GM18499 (cell line): ENCODE results near the gene ZNF575.

Experiments
- ATAC-seq: cut with Tn5 transposase; IDR thresholded peaks from one replicate; pipeline ENCODE4 v1.9.1; 2021; ENCODE audit warnings: moderate number of reproducible peaks; ENCODE audit not compliant: insufficient read depth, unreplicated experiment

The ZNF575 gene, protein sequence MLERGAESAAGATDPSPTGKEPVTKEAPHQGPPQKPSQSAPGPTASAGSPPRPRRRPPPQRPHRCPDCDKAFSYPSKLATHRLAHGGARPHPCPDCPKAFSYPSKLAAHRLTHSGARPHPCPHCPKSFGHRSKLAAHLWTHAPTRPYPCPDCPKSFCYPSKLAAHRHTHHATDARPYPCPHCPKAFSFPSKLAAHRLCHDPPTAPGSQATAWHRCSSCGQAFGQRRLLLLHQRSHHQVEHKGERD

DNA sequence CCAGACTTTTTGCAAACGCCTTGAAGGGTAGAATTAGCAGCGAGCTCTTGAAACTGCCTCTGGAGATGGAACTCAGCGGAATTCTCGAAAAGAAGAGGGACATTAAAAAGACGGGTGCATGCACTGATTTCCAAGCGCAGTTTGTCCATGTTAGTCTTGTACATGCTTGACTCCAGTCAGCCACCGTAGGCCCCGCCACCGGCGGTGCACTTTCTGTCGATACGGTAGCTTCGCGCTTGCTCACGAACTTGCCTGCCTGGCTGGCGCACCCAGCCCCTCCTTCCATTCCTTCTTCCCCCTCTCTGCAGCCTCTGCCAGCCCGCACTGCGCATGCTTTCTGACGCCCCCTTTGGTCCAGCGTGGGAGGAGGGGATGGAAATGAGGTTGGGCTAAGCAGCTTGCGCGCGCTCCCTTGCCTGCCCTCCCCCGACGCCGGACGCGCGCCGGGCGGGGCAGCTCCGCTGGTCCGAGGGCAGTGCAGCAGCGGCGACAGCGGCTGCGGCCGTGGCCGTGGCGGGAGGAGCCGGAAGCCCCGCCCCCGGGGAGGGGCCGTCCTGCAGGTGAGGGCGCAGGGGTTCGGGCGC lies at the start of gene ZNF575:
Gene ZNF575 (plus strand): TSS at position 227 of the 584 bp plus-strand sequence. CDS start 1,235 bp downstream, outside the sequence.
- peak; percentile 46 for ATAC-seq

DNA sequence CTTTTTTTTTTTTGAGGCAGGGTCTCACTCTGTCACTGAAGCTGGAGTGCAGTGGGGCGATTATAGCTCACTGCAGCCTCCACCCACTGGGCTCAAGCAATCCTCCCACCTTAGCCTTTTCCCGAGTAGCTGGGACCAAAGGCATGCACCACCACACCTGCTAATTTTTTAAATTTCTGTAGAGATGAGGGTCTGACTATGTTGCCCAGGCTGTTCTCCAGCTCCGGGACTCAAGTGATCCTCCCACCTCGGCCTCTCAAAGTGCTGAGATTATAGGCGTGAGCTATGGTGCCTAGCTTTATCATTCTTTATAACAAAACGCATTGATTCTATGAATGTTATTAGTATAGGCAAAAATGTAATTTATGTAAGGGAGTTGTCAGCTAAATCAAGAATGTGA lies 49.7 kb upstream of the ZNF575 start:
- no peak for ATAC-seq

DNA sequence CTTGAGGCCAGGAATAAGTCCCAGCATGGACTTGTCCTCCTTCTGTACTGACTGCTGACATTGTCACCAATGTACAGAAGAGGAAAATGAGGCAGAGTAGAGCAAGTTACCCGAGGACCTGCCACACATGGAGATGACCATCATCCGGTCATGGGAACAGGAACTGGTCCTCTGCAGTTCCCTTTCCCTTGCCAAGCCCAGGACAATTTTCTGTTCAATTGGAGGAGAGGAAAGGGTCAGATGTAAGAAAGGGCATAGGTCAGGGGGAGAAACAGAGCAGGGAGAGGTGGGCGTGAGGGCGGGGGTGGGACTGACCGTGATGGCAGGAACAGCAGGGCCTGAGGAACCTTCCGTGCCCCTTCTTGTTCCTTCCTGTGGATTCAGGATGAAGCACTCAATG lies 47.0 kb upstream of the ZNF575 start:
- ATAC-seq, result no peak

DNA sequence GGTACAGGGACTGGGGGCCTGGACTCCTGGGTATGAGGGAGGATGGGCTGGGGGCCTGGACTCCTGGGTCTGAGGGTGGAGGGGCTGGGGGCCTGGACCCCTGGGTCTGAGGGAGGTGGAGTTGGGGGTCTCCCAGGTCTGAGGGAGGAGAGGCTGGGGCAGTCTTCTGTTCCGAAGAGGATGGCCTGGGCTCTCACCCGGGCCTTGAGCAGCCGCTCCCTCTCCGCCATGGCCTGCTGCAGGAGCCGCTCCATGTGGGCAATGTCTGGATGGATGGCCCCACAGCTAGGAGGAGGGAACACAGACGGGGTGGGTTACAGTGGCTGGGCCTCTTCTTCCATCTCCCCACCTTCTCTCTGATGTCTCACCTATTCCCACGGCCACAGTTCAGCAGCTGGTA lies 46.6 kb upstream of the ZNF575 start:
- no peak for ATAC-seq

DNA sequence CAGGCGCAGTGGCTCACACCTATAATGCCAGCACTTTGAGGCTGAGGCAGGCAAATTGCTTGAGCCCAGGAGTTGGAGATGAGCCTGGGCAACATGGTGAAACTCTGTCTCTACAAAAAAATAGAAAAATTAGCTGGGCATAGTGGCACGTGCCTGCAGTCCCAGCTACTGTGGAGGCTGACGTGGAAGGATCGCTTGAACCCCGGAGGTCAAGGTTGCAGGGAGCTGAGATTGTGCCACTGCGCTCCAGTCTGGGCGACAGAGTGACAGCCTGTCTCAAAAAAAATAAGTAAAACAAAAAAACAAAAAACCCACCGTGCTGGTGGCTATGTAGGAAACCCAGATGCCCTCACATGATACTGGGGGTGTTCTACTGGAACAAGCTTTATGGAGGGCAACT lies 44.8 kb upstream of the ZNF575 start:
- no peak for ATAC-seq

DNA sequence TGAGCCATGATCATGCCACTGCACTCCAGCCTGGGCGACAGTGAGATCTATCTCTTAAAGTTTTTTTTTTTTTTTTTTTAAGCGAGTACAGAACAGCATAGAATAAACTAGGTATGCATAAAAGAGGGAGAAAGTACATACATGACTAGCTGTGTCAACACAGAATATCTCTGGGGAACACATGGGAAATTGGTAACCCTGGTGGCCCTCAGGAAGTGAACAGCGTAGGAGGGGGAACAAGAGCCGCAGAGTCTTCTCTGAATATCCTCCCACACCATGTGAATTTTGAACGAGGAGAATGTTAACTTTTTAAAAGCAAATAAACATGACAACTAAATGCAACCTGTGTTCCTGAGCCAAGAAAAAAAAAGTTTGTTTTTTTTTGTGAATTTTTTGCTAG lies 43.7 kb upstream of the ZNF575 start:
- no peak for ATAC-seq

DNA sequence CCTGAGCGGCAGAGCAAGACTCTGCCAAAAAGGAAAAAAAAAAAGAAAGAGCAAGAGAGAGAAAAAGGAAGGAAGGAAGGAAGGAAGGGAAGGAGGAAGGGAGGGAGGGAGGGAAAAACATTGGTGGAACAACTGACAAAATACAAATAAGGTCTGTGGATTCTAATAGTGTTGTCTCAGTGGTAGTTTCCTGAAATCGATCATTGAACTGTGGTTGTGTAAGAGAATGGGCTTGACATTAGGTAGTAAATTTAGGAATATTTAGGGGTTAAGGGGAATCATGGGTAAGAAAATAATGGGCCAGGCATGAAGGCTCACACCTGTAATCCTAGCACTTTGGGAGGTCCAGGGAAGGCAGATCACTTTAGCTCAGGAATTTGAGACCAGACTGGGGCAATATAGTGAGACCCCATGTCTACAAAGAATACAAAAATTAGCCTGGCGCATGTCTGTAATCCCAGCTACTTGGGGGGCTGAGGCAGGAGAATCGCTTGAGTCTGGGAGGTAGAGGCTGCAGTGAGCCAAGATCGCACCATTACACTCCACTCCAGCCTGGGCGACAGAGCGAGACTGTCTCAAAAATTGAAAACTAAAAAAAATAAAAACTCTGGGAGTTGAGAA lies 42.9 kb upstream of the ZNF575 start:
- ATAC-seq, result no peak

DNA sequence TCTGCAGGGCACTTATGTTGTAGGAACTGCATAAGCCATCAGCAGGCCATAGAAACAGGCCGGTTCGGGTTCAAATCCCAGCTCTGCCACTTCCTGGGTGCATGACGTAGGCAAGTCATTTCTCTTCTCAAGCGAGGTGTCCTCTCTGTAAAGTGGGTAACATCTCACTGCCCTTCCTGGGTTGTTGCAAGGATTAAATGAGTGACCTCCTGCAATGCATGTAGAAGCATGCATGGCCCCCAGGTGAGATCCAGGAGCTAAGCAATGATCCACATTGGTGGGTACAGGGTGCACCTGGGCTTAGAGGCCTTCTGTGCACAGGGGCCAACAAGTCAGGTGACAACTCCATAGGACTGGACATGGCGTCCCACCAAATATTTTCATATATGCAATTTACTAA lies 42.2 kb upstream of the ZNF575 start:
- ATAC-seq, result no peak

DNA sequence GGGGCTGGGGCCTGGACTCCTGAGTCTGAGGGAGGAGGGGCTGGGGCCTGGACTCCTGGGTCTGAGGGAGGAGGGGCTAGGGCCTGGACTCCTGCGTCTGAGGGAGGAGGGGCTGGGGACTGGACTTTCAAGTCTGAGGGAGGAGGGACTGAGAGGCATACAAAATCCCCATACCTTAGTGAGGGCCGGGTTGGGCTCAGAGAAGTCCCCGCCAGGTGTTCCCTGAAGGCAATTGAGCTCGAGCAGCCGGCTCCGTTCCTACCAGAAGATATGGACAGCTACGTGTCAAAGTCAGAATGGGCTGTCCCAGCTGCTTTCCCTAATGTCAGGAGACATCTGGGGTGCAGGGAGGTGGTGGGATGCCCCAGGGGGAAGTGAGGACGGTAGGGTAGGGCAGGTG lies 37.9 kb upstream of the ZNF575 start:
- ATAC-seq, result no peak

DNA sequence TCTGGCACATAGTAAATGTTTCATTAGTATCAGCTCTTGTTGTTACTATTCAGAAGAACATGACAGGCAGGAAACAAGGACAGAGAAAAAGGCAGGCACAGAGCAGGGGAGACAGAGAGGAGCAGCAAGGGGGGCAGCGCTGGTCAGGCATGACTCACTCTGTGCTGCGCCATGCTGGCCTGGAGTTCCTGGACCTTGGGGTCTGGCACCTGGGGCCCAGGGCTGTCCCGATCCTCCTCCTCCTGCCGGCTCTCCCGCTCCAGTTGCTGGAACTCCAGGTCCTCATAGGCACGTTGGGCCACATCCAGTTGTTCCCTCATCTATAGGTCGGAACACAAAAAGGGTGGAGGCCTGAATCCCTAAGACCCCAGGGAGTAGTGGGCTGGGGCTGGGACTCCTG lies 36.0 kb upstream of the ZNF575 start:
- ATAC-seq, result no peak

DNA sequence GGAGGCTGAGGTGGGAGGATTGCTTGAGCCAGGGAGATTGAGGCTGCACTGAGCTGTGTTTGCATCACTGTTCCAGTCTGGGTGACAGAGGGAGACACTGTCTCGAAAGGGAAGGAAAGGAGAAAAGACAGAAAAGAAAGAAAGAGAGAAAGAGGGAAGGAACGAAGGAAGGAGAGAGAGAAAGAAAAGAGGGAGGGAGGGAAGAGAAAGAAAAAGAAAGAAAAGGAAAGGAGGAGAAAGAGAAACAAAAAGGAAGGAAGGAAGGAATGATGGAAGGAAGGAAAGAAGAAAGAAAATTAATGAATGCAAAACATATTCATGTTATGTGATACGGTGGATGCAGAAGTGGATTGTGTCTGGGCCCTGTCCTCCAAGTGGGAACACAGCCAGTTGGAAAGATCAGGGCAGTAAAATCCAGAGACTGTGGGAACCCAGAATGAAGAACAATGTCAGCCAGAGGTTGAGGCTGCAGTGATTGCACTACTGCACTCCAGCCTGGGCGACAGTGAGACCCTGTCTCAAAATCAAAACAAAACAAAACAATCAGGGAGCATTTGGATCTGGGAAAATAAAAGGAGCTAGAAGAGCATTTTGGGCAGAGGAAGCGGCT lies 34.6 kb upstream of the ZNF575 start:
- ATAC-seq, result no peak

DNA sequence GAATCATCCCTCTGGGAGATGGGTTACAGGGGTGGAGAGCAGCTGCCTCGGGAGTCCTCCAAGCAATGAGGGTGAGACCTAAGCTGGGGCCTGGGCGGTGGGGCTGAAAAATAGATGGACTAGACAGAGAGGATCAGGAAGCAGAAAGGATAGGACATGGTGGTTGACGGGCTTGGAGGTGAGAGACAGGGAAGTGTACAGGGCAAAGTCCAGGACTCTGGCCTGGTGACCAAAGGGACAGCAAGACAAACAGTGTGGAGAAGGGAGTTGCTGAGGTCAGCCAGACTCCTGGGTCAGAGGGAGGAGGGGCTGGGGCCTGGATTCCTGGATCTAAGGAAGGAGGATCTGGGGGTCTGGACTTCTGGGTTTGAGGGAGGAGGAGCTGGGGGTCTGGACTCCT lies 33.9 kb upstream of the ZNF575 start:
- no peak for ATAC-seq

DNA sequence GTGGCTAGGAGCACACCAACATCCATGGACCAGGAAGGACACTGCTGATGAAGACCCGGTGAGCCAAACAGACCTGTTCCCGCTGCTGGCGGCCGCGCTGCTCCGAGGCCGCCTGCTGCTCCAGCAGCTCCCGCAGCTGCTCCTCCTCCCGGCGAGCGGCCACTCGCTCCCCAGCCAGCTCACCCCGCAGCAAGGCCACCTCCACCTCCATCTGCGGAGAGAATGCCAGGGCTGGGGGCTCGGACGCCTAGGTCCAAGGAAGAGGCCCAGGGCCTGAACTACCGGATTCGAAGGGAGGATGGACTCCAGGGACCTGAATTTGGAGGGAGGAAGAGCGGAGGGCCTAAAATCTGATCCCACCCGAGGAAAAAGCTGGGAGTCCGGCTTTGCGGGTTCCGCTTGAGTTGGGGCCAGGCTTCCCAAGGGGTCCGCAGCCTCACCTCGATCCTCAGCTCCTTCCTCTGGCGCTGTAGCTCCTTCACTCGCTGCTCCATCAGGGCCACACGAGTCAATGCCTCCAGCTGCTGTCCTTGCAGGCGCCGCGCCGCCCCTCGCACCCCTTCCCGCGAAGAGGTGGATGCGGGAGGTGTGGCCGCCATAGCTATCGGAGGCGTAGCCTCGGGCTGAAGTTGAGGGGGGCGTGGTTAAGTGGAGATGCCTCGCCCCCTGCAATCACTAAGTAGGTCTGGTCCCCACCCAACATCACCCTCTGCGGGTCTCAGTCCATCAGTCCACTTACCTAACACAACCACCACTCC lies 31.1 kb upstream of the ZNF575 start:
- ATAC-seq, result no peak

DNA sequence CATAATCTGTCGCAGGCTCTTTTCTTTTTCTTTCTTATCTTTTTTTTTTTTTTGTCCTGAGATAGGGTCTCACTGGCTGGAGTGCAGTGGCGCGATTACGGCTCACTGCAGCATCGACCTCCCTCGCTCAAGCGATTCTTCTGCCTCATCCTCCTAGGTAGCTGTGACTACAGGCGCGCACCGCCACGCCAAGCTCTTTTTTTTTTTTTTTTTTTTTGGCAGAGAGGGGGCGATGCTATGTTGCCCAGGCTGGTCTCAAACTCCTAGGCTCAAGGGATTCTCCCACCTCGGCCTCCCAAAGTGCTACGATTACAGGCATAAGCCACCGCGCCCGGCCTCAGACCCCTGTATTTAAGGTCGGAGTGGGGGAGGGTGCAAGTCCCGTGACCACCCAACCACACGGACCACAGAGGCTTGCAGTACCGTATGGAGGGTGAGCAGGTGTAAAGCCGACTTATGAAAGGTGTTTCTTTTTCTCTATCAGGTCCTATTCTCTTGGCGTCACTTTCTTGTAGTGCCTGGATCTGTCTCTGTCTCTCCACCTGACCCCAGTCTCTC lies 30.5 kb upstream of the ZNF575 start:
- ATAC-seq, result no peak

DNA sequence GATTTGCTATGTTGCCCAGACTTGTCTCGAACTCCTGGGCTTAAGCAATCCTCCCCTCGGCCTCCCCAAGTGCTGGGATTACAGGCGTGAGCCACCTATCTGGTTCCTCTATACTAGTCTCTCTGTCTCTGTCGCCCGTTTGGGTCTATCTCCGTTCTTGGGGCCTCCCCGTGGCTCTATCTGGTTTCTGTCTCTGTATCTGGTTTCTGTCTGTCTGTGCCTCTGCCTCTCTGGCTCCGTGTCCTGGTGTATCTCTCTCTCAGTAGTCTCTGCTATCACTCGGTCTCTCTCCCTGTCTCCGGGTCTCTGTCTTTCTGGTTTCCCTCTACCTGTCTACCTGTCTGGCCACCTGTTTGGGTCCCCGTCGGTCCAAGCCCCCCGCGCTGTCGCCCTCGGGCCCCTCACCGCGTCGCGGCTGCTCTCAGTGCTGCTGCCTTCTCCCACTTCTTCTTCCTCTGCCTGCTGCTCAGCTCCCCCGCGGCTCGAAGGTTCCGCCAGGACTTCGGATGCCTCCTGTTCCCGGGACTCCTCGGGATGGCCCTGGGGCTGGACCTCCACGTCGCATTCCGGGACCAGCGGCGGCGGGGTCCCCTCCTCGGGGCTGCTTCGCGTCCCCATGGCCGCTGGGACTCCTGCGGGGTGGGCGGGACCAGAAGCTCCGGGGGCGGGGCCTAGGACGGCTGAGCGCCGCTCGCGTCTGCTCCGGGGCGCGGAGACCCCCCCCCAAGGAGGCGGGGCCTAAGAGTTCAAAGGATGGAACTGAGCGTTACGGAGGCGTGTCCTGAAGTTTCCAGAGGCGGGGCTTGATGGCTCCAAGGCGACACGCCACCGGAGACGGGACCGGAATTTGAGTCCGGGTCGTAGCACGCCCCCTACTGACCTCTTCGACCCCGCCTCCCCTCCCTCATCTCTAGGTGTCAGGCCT lies 29.2 kb upstream of the ZNF575 start:
- peak; percentile 50 for ATAC-seq

DNA sequence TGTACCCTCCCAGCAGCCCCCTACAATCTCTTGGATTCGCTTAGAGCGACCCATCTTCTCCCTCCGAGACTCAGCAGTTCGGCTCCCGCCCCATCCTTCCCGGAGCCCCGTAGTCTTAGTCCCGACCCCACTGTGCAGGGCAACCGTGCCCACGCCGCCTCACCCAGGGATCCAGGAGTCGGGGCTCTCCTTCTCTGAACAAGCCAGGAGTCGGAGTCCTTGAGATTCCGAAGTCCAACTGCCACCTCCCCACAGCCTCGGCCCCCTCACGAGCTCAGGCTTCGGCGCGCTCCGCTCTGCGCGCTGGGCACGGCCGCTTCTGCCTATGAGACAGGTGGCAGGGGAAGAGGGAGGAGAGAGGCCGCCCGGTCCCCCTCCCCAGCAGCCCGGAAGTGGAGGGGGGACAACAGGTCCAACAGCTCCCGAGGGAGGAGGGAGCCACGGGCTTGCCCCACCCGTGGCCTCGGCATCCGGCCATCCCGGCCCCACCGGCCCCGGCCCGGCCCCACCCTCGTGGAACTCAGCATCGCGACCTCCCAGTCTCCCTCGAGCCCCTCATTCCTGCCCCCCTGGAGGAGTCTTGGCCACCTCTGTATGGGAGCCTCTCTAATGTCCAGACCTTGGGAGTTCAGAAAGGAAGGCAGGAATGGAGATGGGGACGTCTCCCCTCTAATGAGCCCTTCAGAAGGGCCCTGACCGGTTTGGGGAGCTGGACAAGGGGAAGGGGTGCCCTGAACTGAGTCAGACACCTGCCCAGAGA lies 28.4 kb upstream of the ZNF575 start, which contains the start of gene PHLDB3:
Gene PHLDB3 (minus strand): TSS at position 321 of the 760 bp plus-strand sequence. CDS start 628 bp downstream, outside the sequence.
- no peak for ATAC-seq

DNA sequence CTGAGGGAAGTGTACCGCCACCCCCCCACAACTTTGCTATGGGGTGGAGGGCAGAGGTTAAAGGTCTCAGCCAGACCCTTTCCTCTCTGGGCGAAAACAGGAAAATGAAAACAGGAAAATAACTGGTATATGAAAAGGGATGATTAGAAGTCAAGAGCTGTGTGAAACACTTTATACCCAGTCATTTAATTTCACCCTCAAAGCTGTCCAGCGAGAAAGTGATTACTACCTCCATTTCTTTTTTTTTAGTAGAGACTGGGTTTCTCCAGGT lies 27.9 kb upstream of the ZNF575 start:
- ATAC-seq, result no peak

DNA sequence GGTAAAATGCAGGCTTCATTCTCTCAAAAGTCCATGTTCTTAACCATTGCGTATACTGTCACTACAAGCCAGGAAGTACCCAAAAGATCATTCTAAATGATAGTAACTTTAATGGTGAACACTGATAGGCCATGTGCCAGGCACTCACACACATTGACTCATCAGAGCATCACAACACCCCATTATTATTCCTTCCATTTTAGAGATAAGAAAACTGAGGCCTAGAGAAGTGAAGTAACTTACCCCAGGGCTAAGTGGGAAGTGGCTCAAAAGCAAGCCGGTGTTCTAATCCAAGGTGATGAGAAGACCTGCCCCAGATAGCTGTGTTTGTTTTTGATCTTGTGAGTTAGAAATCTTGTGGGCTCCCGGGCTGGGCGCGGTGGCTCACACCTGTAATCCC lies 27.0 kb upstream of the ZNF575 start:
- ATAC-seq, result no peak

DNA sequence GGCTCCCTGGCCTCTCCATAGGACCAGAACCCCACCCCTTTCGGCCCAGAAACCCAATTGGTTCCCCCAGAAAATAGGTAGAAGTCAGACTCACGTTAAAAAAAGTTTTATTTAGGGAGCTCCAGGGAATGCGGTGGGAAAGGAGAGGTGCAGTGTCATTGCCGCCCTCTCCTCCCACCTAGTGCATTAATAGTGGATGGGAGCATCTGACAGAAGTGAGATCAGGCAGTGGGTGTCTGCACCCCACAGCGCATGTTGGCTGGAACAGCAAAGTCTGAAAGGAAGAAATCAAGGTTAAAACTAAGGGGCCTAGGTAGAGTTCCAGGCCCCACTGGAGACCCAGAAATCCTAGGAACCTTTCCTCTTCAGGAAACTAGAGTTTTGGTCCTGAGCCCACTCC lies 26.4 kb upstream of the ZNF575 start:
- no peak for ATAC-seq
